ENCODE data around the gene MRPL40.

The MRPL40 gene

DNA sequence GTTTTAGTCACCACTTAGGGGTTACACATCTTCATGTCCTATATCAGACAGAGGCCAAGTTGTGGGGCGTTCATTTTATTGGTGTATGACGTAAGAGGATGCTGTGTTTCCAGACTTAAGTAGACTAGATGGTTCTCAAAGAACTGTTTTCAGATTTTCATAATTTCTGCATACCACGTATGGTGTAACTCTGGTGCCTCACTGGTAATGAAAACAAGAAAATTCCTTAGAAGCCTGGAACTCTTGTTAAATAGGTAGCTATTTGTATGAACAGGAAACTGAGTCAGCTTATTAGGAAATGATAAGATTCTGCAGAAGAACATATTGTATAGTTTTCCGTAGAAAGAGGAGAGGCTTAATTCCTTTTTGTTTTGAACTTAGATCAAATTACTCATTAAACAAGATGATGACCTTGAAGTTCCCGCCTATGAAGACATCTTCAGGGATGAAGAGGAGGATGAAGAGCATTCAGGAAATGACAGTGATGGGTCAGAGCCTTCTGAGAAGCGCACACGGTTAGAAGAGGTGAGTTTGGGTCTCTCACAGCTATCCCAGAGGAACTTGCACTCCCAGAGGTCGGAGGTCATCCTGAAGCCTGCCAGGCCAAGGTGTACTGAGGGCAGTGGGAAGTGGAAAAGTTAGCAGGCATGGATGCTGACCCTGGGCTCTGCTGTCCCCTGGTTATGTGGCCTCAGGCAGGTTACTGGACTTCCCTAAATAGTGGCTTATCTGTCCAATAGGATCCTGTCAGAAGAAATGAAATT, 51.3 kb downstream of the MRPL40 start:
- no peak for DNase-seq
